Measurements from ENCODE around the gene NRARP.

Gene NRARP

DNA sequence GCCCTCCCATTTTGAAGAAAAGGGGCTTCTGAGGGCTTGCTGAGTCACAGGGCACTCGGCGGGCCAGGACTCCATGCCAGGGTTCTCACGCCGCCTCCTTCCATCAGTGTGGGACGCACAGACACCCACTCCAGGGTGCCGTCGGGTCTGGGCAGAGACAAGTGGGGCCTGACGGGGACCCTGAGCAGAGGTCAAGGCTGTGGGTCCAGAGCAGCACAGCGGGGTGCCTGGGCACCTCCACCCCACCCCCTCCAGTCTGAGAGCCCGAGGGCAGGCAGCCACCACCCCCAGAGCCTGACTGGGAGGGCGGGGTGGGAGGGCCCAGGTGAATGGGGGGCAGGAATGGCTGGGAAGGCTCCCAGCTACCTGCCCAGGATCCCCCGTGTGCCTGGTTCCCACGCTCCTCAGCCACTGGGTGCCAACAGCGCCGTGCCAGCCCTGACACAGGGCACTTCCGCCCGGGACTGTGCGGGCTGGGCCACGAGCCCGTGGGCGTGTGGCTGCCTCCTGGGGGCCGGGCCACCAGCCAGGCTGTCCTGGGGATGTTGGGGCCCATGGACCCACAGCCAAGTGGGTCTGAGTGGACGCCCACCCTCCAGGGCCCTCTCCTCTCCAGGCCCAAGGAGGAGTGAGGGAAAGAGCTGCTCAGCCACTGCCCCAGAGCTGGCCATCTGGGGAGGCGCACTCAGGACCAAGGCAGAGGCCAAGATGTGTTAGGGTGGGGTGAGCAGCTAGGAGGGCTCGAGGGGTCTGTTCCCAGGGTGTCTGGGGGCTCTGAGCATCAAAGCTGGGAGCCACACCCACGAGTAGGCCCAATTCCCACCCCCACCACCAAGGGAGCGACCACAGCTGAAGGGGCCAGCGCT, 10.1 kb upstream of the NRARP start:
- H3K4me3 ChIP-seq (ENCODE audit: low read depth, low read length) = no peak overlapping the region
- TF ChIP-seq, protein P1, sequence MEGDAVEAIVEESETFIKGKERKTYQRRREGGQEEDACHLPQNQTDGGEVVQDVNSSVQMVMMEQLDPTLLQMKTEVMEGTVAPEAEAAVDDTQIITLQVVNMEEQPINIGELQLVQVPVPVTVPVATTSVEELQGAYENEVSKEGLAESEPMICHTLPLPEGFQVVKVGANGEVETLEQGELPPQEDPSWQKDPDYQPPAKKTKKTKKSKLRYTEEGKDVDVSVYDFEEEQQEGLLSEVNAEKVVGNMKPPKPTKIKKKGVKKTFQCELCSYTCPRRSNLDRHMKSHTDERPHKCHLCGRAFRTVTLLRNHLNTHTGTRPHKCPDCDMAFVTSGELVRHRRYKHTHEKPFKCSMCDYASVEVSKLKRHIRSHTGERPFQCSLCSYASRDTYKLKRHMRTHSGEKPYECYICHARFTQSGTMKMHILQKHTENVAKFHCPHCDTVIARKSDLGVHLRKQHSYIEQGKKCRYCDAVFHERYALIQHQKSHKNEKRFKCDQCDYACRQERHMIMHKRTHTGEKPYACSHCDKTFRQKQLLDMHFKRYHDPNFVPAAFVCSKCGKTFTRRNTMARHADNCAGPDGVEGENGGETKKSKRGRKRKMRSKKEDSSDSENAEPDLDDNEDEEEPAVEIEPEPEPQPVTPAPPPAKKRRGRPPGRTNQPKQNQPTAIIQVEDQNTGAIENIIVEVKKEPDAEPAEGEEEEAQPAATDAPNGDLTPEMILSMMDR (IDR thresholded peaks at IDR 0.05; ENCODE audit: low read depth, low read length) = no peak

DNA sequence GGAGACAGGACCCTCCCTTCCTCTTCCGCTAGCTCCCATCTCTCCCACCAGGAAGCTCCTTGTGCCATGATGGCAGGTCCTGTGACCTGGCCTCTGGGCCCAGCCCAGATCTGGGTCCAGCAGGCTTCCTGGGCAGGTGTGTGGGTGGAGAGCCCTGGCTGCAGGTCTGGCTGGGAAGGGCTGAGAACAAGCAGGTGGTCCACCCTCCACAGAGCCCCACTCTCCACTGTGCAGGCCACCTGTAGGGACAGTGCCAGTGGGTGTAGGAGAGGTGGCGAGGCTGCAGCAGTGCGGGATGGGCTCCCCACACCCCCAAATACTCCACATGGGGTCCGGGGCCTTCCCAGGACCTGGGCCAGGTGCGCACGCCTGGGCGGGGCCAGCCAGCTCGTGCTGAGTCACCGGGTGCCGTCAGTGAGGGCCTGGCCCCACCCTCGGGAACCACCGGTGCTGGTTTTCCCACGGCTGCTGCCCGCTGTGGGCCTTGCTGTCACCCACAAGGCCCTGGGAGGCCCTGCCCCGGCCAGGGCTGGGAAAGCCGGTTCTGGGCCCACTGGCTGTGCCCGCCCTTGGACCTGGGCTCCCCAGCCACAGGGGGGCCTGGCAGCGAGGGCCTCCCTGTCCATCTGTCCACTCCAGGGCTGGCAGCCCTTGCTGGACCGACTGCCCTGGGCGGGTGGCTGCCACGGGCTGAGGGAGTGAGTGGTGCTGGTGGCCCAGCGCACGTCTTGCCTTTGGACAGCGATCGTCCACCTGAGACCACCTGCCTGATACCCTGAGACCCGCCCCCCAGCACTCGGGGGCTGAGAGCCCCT, 9.3 kb upstream of the NRARP start:
- TF ChIP-seq, protein P1 (IDR thresholded peaks at IDR 0.05; ENCODE audit: low read depth, low read length) = no peak
- H3K4me3 ChIP-seq (ENCODE audit: low read depth, low read length) = no peak overlapping the region

DNA sequence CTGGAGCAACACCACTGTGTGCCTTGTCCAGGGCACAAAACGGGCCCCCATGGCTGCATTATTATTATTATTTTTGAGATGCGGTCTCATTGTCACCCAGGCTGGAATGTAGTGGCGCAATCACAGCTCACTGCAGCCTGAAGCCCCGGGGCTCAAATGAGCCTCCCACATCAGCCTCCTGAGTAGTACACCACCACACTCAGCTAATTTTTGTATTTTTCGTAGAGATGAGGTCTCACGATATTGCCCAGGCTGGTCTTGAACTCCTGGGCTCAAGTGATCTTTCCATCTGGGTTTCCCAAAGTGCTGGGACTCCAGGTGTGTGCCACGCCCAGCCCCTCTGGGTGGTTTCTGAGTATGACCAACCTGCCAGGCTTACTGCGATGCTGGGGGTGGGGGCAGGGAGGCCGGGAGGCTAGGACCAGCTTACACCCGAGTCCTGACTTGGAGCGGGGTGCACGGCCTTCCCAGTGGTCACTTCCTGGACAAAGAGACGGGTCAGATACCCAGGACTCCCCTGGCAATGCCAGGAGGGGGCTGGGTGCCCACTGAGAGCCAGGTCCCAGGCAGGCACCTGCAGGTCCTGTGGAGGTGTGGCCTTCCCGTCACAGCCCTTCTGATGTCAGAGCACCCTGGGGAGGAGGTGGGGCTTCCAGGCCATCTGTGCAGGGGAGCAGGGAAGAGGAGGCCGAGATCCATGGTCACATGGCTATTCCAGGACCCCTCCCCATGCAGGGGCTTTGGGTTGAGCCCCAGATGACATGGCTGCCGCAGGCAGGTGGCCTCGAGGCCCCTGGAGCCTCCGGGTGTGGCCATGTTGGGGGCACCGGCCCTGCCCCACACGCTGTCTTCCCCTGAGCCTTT, 8.3 kb upstream of the NRARP start:
- no peak overlapping the region for H3K4me3 ChIP-seq (ENCODE audit: low read depth, low read length)
- TF ChIP-seq, protein P1 (IDR thresholded peaks at IDR 0.05; ENCODE audit: low read depth, low read length) = no peak

DNA sequence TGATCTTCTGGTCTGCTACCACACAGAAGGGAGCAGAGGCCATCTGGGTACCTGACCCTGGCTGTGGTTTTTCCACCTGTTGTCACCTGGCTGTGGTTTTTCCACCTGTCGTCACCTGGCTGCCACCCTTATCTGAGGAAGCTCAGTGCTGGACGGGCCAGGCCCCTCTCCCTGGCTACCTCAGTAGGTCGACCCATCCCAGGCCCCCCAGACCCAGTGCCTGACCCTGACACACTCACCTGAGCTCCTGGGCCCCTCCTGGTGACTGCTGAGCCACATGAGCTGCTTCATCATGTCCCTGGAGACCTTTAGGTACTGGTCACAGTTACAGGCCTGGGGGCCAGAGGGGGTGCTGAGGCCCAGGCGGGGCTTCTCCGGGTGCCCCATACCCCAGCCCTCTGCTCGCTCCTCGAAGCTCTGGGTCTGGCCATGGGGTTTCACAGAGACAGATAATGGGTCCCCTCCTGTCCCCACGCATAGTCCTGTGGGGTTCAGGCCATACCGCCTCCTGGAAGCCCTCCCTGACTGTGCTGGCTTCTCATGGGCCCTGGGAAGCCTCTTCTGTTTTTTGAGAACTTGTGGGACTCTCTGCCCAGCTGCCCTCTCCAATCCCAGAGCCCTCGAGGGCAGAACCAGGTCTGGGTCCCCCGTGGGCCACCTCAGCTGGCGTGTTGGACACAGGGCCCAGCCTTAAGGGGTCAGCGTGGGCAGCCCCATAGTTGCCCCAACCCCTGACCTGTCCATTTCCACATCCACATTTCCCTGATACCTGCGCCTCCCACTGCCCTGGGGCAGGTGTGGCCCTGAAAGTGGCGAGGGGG, 7.5 kb upstream of the NRARP start:
- H3K4me3 ChIP-seq (ENCODE audit: low read depth, low read length) = no peak overlapping the region
- TF ChIP-seq, protein P1 (IDR thresholded peaks at IDR 0.05; ENCODE audit: low read depth, low read length) = no peak

DNA sequence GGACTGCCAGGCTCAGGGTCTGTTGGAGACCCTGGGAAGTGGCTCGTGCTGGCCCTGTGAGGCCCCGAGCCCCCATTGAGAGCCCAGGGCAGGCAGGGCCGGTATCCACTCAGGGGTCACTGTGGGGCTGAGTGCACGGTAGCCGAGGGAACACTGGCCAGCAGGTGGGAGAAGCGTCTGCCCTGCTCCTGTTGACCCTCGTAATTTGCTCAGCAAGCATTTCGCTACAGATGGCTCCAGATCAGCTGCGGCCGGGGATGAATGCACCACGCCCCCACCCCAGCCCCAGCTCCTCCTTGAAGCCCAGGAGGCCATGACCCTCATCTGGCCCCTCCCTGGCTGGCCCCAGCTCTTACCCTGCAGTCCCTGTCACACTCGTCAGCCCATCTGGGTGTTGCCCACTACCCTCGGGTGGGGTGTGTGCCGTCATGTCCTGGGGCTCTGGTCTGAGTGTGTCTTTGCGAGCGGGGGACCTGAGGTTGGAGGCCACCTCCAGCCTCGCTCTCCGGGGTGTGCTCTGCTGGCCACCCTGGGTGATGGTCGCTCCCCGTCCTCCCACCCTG, 6.1 kb upstream of the NRARP start:
- no peak overlapping the region for H3K4me3 ChIP-seq (ENCODE audit: low read depth, low read length)
- TF ChIP-seq, protein P1 (IDR thresholded peaks at IDR 0.05; ENCODE audit: low read depth, low read length) = no peak
